Endothelial cell (in vitro differentiated cells): ENCODE data around the gene CCDC88B. TPM values are rescaled to one million over a fixed set of nuclear protein-coding genes. Genes with fewer than 3 reads are reported as not detected.

ENCODE experiments used
- DNase-seq: peaks from one replicate; pipeline ENCODE4 v3.0.0; 2021; ENCODE audit warnings: low spot score
- H3K27ac Mint-ChIP-seq: one replicate; pipeline ENCODE4 v1.8.0; 2021; ENCODE audit warnings: mixed read lengths, inconsistent platforms; ENCODE audit not compliant: unreplicated experiment
- H3K27me3 Mint-ChIP-seq: one replicate; pipeline ENCODE4 v1.8.0; 2021; ENCODE audit warnings: mild to moderate bottlenecking, moderate library complexity, mixed read lengths, inconsistent platforms; ENCODE audit not compliant: unreplicated experiment
- H3K36me3 Mint-ChIP-seq: one replicate; pipeline ENCODE4 v1.8.0; 2021; ENCODE audit warnings: mild to moderate bottlenecking, low read depth, mixed read lengths, inconsistent platforms; ENCODE audit not compliant: unreplicated experiment
- H3K4me1 Mint-ChIP-seq: one replicate; pipeline ENCODE4 v1.8.0; 2021; ENCODE audit warnings: mild to moderate bottlenecking, mixed read lengths, inconsistent platforms; ENCODE audit not compliant: unreplicated experiment
- H3K4me3 Mint-ChIP-seq: one replicate; pipeline ENCODE4 v1.8.0; 2021; ENCODE audit warnings: mild to moderate bottlenecking, mixed read lengths, inconsistent platforms; ENCODE audit not compliant: unreplicated experiment
- H3K9me3 Mint-ChIP-seq: one replicate; pipeline ENCODE4 v1.8.0; 2021; ENCODE audit warnings: mixed read lengths, inconsistent platforms; ENCODE audit not compliant: unreplicated experiment
- total RNA-seq: library from RNA; stranded (reverse); fragmentation: NEBNext Ultra II Directional; extraction: Animal tissue kit (Norgen Biotek cat#: 25700); gene quantifications from one replicate; pipeline ENCODE4 v1.2.1, GENCODE V29; 2021; ENCODE audit not compliant: unreplicated experiment
- TF ChIP-seq, protein P1 (sequence below): fragments of 200-600 bp; sonication (generic); IDR thresholded peaks from one replicate; pipeline ENCODE4 v1.5.0; 2021; ENCODE audit warnings: antibody characterized with exemption; ENCODE audit not compliant: unreplicated experiment

CCDC88B gene
- total RNA-seq, 1 donor from 2014 or later: 8.3 TPM

- Mint-ChIP-seq H3K9me3 (no peaks in the 10 kb centered on the region), H3K27me3 (peaks cover 4% of the 10 kb centered on the region), H3K4me3 (no peak overlapping the region), H3K36me3 (no peaks in the 10 kb centered on the region), H3K27ac (no peak overlapping the region), H3K4me1 (peaks cover 10% of the 10 kb centered on the region)
- TF ChIP-seq, protein P1, sequence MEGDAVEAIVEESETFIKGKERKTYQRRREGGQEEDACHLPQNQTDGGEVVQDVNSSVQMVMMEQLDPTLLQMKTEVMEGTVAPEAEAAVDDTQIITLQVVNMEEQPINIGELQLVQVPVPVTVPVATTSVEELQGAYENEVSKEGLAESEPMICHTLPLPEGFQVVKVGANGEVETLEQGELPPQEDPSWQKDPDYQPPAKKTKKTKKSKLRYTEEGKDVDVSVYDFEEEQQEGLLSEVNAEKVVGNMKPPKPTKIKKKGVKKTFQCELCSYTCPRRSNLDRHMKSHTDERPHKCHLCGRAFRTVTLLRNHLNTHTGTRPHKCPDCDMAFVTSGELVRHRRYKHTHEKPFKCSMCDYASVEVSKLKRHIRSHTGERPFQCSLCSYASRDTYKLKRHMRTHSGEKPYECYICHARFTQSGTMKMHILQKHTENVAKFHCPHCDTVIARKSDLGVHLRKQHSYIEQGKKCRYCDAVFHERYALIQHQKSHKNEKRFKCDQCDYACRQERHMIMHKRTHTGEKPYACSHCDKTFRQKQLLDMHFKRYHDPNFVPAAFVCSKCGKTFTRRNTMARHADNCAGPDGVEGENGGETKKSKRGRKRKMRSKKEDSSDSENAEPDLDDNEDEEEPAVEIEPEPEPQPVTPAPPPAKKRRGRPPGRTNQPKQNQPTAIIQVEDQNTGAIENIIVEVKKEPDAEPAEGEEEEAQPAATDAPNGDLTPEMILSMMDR: no peak
- no peak for DNase-seq
Observed at GRCh38 chr11:64390558-64390957, 50.6 kb downstream of the CCDC88B start.

- no peak overlapping the region for H3K27ac Mint-ChIP-seq
- peaks cover 4% of the 10 kb centered on the region for H3K27me3 Mint-ChIP-seq
- H3K36me3 Mint-ChIP-seq: no peaks in the 10 kb centered on the region
- peaks cover 11% of the 10 kb centered on the region for H3K4me1 Mint-ChIP-seq
- TF ChIP-seq, protein P1: no peak
- no peaks in the 10 kb centered on the region for H3K9me3 Mint-ChIP-seq
- H3K4me3 Mint-ChIP-seq: no peak overlapping the region
- no peak for DNase-seq
Observed at GRCh38 chr11:64391839-64392238, 51.8 kb downstream of the CCDC88B start.

DNA sequence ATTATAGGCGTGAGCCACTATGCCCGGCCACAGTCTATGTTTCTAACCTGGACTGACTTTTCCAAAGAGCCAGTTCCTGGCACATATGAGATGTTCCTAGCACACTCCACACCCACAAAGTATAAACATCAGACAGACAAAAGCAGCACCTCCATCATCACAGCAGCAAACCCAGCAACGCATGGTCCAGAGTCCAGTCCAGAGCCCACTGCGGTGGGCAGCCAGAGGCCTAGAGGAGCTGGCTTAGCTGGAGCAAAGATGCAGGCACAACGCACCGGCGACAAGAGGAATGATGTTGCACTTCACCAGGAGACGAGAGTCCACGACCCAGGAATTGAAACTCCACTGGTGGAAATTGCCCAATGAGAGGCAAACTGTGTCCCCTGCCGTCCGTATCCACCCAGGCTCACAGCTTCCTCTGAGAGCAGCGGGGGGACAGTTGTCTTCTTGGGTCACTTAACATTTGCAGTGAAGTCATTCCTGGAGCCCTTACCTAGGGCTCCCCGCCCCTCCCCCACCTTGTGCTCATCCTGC is 55.6 kb downstream of the CCDC88B start:
- DNase-seq: no peak
- Mint-ChIP-seq H3K27ac (no peak overlapping the region), H3K36me3 (no peaks in the 10 kb centered on the region), H3K9me3 (no peaks in the 10 kb centered on the region), H3K4me3 (no peak overlapping the region), H3K27me3 (peaks cover 7% of the 10 kb centered on the region), H3K4me1 (peaks cover 7% of the 10 kb centered on the region)
- TF ChIP-seq, protein P1: no peak

DNA sequence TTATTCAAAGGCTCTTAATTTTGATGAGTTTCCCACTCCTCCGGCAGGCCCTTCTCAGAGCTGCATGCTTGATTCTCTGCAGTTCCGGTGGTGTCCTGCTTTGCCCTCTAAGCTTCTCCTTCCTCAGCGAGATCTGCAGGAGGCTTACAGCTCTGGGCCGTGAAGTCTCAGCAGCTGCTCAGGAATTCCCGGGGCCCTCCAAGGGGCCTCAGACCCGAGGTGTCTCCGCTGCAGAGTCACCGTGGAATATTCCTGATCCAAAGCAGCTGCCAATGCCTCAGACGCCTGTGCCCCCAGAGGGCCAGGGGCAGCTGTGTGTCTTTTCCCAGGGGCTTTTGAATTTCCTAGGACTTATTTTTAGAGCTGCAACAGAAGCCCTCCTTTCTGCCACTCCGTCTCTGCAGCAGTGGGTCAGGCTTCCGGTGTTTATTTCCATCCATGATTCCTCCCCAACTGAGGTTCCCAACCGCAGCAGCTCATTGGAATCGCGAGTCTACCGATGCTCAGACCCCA is 56.1 kb downstream of the CCDC88B start:
- Mint-ChIP-seq H3K27me3 (peaks cover 7% of the 10 kb centered on the region), H3K4me3 (no peak overlapping the region), H3K27ac (no peak overlapping the region), H3K4me1 (peaks cover 7% of the 10 kb centered on the region), H3K36me3 (no peaks in the 10 kb centered on the region), H3K9me3 (no peaks in the 10 kb centered on the region)
- TF ChIP-seq, protein P1: no peak
- DNase-seq: peak; percentile 14

DNA sequence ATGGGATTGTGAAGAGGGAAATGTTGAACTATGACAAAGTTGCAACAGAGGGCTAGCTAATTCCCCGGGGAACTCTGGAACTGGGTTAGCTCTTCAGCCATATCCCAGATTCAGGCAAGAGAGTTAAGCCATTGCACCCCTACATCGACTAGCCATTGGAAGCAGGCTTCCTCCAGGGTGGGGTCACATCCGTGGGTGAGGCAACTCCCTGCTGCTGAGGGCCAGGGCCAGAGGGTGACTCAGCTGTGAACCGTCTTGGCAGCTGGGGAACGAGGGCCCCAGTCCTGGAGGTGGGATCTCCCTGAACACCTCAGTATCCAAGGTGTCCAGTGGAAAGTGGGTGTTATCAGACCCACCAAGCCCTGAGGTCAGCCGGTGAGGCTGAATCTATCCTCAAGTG is 60.1 kb downstream of the CCDC88B start:
- H3K36me3 Mint-ChIP-seq: peaks cover 5% of the 10 kb centered on the region
- H3K27me3 Mint-ChIP-seq: peaks cover 11% of the 10 kb centered on the region
- H3K4me1 Mint-ChIP-seq: peaks cover 7% of the 10 kb centered on the region
- TF ChIP-seq, protein P1: no peak
- no peak overlapping the region for H3K27ac Mint-ChIP-seq
- no peak overlapping the region for H3K4me3 Mint-ChIP-seq
- no peak for DNase-seq
- H3K9me3 Mint-ChIP-seq: no peaks in the 10 kb centered on the region
